Activated T-helper 1 cell treated with anti-CD3 and anti-CD28 coated beads, Interleukin-12 subunit alpha, Interleukin-12 subunit beta, Interleukin-2, Interleukin-4 antibody, amounts not matched to agents 30 ng/mL and 10 ng/mL and 1 ng/mL, durations not matched to agents 14 hours and 24 hours and 36 hours (primary cell): ENCODE measurements around the gene ALDOB. TPM values are rescaled to one million over a fixed set of nuclear protein-coding genes. Genes with fewer than 3 reads are reported as not detected.

Experiments
- DNase-seq: peaks from one replicate; pipeline ENCODE4 v3.0.0; 2021; ENCODE audit warnings: low spot score
- H3K27ac Mint-ChIP-seq: one replicate; pipeline ENCODE4 v1.8.0; 2021; ENCODE audit warnings: mild to moderate bottlenecking, mixed read lengths
- H3K27me3 Mint-ChIP-seq: one replicate; pipeline ENCODE4 v1.8.0; 2022; ENCODE audit warnings: mild to moderate bottlenecking, moderate library complexity, mixed read lengths; ENCODE audit not compliant: insufficient read depth
- H3K36me3 Mint-ChIP-seq: one replicate; pipeline ENCODE4 v1.8.0; 2021; ENCODE audit warnings: low read depth, mixed read lengths
- H3K4me1 Mint-ChIP-seq: one replicate; pipeline ENCODE4 v1.8.0; 2021; ENCODE audit warnings: low read depth, mixed read lengths
- H3K4me3 Mint-ChIP-seq: one replicate; pipeline ENCODE4 v1.8.0; 2021; ENCODE audit warnings: mild to moderate bottlenecking, moderate library complexity, mixed read lengths
- H3K9me3 Mint-ChIP-seq: one replicate; pipeline ENCODE4 v1.8.0; 2021; ENCODE audit warnings: mixed read lengths
- intact Hi-C: fragments of 100-400 bp; cut with micrococcal nuclease; formaldehyde crosslinking; loops from one replicate; pipeline ENCODE4 v1.15.1; 2024
- total RNA-seq: library from RNA; stranded (reverse); gene quantifications from 2 replicates; pipeline ENCODE4 v1.2.3, GENCODE V29; 2022

ALDOB gene
- total RNA-seq, 1 donor from 2014 or later, result not detected

DNA sequence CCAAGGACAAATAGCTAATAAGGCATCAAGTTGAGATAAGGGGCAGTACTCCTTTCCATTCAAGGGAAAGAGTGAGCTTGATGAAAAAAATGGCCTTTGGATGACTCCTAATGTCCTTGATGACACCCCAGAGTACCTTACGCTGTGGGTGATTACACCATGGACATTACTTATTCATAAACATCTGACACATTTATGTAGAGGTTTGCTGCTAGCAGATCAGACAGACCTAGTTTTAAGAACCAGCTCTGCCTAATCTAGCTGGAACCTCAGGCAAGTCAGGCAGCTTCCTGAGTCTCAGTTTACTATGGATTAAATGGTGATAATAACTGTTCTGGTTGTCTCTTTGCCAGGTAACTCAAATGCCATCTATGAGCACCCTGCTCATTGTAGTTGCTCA is 2.8 kb downstream of the ALDOB start:
- H3K27ac Mint-ChIP-seq, result no peak overlapping the region
- DNase-seq, result no peak
- no peaks in the 10 kb centered on the region for H3K9me3 Mint-ChIP-seq
- no peak overlapping the region for H3K4me3 Mint-ChIP-seq
- H3K4me1 Mint-ChIP-seq, result no peaks in the 10 kb centered on the region
- intact Hi-C loops, result no loop called here
- H3K36me3 Mint-ChIP-seq, result no peaks in the 10 kb centered on the region
- peaks cover 4% of the 10 kb centered on the region for H3K27me3 Mint-ChIP-seq

DNA sequence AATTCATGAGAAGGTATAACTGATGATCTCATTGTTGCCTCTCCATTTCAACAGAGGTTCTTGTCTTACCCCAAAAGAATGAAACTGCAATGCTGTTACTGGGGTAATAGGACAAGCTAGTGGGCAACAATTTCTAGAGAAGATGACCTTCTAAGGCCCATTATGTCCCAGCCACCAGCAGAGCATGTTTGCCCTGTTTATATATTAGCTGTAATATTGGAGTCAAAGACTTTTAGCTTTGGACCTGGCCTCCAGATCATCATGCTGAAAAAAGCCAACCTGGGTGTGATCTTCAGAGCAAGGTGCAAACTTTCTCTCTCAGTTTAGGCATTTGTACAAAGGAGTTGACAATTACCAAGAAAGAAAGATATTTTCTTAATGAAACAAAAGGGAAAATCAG is 3.4 kb downstream of the ALDOB start:
- Mint-ChIP-seq H3K27ac (no peak overlapping the region), H3K4me3 (no peak overlapping the region), H3K9me3 (no peaks in the 10 kb centered on the region), H3K4me1 (no peaks in the 10 kb centered on the region), H3K27me3 (peaks cover 4% of the 10 kb centered on the region), H3K36me3 (no peaks in the 10 kb centered on the region)
- intact Hi-C loops, result no loop called here
- no peak for DNase-seq

DNA sequence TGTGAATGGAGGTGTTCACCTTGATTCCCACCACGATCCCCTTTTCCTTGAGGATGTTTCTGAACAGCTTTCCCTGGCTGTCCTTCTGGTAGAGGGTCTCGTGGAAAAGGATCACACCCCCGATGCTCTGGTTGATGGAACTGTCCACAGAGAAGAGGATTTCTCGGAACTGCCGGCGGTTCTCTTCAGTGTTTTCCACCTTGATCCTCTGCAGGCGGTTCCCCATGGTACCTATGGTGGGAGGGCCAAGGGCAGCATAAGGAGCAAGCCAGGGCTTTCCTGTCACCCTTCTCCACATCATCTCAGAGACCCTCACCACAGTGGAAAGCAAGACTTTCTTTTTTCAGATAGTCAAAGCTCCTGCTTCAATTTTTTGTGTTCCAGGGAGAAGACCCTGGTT is 5.8 kb downstream of the ALDOB start:
- H3K27me3 Mint-ChIP-seq, result peaks cover 2% of the 10 kb centered on the region
- no peaks in the 10 kb centered on the region for H3K36me3 Mint-ChIP-seq
- no peak overlapping the region for H3K4me3 Mint-ChIP-seq
- no peak overlapping the region for H3K27ac Mint-ChIP-seq
- intact Hi-C loops, result no loop called here
- no peak for DNase-seq
- H3K9me3 Mint-ChIP-seq, result no peaks in the 10 kb centered on the region
- H3K4me1 Mint-ChIP-seq, result no peaks in the 10 kb centered on the region

DNA sequence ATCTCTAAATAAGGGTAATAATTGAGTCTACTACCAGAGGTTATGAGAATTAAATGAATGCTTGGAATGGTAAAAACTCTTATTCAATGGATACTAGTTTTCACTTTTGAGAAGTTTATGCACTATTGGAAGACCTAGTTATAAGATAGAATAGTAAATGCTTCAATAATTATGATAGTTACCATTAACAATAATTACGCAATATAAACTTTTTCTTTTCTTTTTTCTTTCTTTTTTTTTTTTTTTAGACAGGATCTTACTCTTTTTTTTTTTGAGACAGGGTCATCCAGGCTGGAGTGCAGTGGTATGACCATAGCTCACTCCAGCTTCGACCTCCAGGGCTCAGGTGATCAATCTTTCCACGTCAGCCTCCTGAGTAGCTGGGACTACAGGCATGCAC is 6.7 kb downstream of the ALDOB start:
- no peak overlapping the region for H3K27ac Mint-ChIP-seq
- DNase-seq, result no peak
- no peaks in the 10 kb centered on the region for H3K4me1 Mint-ChIP-seq
- no peak overlapping the region for H3K4me3 Mint-ChIP-seq
- H3K36me3 Mint-ChIP-seq, result no peaks in the 10 kb centered on the region
- H3K9me3 Mint-ChIP-seq, result peaks cover 3% of the 10 kb centered on the region
- H3K27me3 Mint-ChIP-seq, result peaks cover 2% of the 10 kb centered on the region
- intact Hi-C loops, result no loop called here

DNA sequence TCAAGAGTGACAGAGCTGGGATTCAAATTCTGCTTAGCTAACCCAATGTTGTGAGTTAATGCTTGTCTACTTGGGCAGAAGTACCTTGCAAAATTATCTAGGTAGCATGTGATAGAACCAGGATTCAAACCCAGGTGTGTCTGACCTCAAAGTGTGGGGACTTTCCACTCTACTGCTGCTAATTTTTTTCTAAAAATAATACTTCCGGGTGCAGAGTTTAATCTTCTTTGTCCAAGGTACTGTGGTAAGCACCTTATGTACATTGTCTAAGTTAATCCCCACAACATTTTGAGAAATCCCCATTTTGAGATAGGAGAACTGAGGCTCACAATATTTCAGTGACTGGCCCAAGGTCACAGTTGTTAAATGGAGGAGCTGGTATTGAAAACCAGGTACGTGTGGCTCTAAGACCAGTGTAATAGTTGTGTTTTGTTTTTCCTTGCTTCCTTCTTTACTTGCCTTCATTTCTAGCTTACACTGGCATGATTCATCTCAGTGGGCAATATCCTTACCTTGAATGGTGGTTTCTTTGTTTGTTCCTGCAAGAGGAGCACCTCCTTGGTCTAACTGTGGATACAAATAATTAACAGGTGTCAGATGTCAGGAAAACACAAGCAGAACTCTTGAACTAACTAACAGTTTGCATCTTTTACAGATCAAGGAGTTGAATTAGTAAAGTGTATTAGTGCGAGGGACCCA is 7.5 kb downstream of the ALDOB start:
- no peak for DNase-seq
- Mint-ChIP-seq H3K27me3 (peaks cover 2% of the 10 kb centered on the region), H3K9me3 (peaks cover 7% of the 10 kb centered on the region), H3K27ac (no peak overlapping the region), H3K4me3 (no peak overlapping the region), H3K36me3 (no peaks in the 10 kb centered on the region), H3K4me1 (no peaks in the 10 kb centered on the region)
- intact Hi-C loops, result no loop called here

DNA sequence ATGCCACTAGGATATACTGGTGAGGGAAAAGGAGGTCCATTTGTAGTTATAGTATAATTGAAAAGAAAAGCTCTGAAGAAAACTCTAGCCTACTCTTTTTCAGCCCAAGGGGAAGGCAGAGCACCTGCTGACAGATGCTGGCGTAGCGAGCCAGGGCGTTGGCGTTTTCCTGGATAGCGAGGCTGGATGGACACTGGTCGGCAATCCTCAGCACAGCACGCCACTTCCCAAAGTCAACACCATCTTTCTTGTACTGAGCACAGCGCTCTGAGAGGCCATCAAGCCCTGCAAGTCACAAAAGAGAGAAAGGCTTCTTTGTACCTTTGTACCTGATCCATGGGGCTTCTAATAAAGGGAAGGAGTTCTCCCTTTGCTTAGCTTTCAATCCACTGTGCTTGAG is 8.2 kb downstream of the ALDOB start:
- Mint-ChIP-seq H3K4me1 (no peaks in the 10 kb centered on the region), H3K9me3 (peaks cover 10% of the 10 kb centered on the region), H3K27ac (no peak overlapping the region), H3K27me3 (peaks cover 2% of the 10 kb centered on the region), H3K4me3 (no peak overlapping the region), H3K36me3 (no peaks in the 10 kb centered on the region)
- intact Hi-C loops, result no loop called here
- DNase-seq, result no peak

DNA sequence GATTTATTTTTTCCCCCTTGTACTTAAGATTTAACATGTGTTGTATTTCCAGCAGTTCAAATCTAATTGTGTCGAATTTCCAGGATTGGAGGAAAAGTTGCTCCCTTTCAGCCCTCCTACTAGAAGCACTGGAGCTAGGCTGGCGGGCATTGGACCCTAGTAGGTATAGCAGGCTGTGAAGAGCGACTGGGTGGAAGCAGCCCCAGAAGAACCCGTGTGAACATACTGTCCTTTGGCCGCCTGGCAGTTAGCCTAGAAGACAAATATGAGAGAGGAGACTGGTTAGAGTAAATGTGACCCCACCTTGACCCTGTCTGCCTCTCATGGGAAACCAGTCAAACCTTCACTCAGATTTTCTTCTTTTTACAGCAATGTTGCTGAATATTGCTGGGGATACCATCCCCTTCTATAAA is 13.9 kb downstream of the ALDOB start:
- DNase-seq, result no peak
- Mint-ChIP-seq H3K4me1 (no peaks in the 10 kb centered on the region), H3K9me3 (peaks cover 37% of the 10 kb centered on the region), H3K27ac (no peak overlapping the region), H3K4me3 (no peak overlapping the region), H3K27me3 (no peaks in the 10 kb centered on the region), H3K36me3 (no peaks in the 10 kb centered on the region)
- intact Hi-C loops, result no loop called here

DNA sequence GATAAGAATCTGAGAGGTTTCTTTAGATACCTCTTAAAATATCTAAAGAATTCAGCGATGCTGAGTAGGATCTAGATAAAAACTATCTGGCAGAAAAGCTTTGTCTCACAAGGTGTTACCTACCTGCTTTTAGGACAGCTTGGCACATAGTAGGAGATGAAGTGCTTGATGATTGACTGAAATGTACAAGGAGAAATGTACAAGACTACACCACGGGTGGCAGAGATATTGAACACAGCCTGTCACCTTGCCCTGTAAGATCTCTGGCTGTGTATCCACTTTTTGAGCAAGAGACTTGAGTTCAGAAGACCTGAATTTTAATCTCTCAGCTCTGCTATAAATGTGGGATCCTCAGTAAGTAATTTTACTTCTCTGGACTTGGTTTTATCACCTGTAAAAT is 15.7 kb downstream of the ALDOB start:
- no peak for DNase-seq
- intact Hi-C loops, result no loop called here
- no peak overlapping the region for H3K4me3 Mint-ChIP-seq
- H3K36me3 Mint-ChIP-seq, result peaks cover 2% of the 10 kb centered on the region
- no peaks in the 10 kb centered on the region for H3K27me3 Mint-ChIP-seq
- H3K27ac Mint-ChIP-seq, result no peak overlapping the region
- peaks cover 46% of the 10 kb centered on the region for H3K9me3 Mint-ChIP-seq
- no peaks in the 10 kb centered on the region for H3K4me1 Mint-ChIP-seq

DNA sequence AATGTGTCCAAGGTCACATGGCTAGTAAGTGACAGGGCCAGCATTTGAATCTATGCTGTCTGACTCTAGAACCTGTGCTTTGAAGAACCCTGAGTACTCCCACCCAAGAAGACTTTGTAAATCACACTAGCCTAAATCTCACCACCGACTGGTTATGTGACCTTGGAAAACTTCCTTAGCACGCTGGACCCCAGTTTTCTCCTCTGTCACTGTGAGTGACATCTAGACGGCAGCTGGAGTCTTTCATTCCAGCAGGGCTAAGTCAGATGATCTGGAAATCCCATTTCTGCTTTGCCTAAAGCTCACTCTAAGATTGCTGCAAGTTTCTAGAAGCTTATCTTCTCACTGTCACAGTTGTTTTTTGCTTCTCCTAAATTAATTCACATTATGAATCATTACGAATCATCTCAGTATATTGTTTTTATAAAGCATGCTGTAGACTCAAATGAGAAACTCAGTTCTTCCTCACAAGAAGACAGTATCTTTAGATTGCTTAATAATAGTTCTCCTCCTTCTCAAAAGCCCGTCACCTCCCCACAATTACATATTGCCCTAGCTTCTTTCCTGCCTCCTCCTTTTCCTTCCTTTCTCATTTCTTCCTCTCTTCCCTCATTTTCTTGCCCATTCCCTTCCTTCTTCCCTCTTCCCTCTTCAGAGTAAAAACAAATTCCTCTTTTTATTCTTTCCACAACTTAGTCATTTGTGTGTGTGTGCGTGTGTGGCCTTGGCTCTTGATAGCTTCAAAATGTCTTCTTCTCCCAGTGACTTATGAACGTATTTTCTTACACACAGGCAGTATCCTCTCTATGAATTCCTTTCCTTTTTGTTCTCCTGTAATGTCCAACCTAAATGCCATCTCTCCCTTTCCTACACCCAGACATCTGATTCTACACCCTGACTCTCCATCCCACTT is 16.8 kb downstream of the ALDOB start:
- Mint-ChIP-seq H3K36me3 (peaks cover 2% of the 10 kb centered on the region), H3K9me3 (peaks cover 52% of the 10 kb centered on the region), H3K4me3 (no peak overlapping the region), H3K27me3 (no peaks in the 10 kb centered on the region), H3K4me1 (no peaks in the 10 kb centered on the region), H3K27ac (no peak overlapping the region)
- intact Hi-C loops, result no loop called here
- no peak for DNase-seq

DNA sequence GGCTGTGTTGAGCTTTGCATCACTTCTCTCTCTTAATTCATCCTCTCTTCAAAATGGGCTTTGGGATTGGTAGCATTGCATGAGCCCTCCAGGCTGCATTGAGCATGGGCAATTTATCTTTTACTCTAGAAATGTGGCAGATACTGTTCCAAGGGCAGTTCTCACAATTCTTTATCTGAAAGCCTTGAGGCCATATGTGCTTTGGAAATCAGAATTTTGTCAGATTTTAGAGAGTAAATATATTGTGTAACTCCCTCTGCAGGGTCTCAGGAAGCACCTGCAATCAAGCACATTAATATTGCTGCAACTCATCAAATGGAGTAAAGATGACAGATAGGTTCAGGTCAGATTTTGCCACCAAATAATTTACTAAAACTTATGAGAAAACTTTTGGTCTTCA is 17.6 kb downstream of the ALDOB start:
- no peak overlapping the region for H3K27ac Mint-ChIP-seq
- intact Hi-C loops, result no loop called here

DNA sequence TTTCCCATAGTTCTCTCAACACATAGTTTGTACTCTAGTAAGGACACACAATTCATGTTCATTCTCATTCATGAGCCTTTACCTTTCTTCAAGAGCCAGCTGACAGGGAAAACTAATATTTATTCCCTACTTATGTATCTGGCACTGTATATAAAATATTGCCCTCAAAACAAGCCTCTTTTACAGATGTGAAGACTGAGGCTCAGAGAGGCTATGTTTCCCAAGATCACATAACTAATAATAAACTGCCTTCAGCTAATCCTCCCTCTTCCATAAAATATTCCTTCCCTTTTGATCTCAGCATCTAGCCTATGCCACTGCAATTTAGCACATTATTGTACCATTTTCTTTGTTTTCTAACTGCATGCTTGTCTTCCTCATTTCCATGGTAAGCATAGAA is 18.2 kb downstream of the ALDOB start:
- Mint-ChIP-seq H3K36me3 (peaks cover 4% of the 10 kb centered on the region), H3K4me3 (no peak overlapping the region), H3K9me3 (peaks cover 60% of the 10 kb centered on the region)

More for the DNA sequence above, 17.6 kb downstream of the ALDOB start:
- DNase-seq, result no peak
- no peaks in the 10 kb centered on the region for H3K4me1 Mint-ChIP-seq
- no peaks in the 10 kb centered on the region for H3K27me3 Mint-ChIP-seq
- H3K9me3 Mint-ChIP-seq, result peaks cover 56% of the 10 kb centered on the region
- H3K36me3 Mint-ChIP-seq, result peaks cover 4% of the 10 kb centered on the region
- no peak overlapping the region for H3K4me3 Mint-ChIP-seq

DNA sequence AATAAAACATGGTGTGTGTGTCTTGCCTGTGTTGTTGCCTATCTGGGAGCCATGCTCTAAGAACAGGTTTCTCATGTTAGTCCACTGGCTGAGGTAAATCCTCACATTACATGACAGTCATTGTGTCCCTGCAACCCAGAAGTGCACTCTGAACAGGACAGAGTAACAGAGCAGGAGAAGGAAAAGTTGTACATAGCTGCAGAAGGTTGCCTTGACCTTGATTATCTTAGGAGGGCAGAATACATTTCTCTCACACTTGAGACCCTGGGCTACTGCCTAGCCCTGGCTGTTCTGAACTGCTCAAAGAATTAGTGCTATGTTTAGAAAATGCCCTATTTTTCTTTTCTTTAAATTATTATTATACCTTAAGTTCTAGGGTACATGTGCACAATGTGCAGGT is 20.0 kb downstream of the ALDOB start:
- peaks cover 72% of the 10 kb centered on the region for H3K9me3 Mint-ChIP-seq
- peaks cover 11% of the 10 kb centered on the region for H3K36me3 Mint-ChIP-seq

More for the DNA sequence above, 18.2 kb downstream of the ALDOB start:
- no peak for DNase-seq
- no peak overlapping the region for H3K27ac Mint-ChIP-seq
- H3K4me1 Mint-ChIP-seq, result no peaks in the 10 kb centered on the region
- intact Hi-C loops, result no loop called here
- H3K27me3 Mint-ChIP-seq, result no peaks in the 10 kb centered on the region

DNA sequence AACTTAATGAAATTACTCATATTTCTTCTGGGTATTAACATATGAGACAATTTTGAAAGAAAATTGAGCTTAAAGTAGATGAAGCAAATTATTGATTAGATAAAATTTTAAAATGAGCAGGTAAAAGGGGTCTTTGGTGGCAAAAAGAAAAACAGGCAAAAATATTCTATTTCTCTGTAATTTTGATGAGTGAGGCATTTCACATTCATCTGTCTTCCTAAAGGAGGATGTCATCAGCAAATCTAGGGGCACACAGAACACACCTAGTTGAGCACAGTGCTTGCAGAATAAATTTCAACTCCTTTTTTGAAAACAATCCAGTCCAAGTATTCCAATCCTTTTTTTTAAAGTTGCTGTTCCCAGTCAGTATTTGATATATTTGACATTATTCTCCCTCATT is 20.7 kb downstream of the ALDOB start:
- Mint-ChIP-seq H3K9me3 (peaks cover 76% of the 10 kb centered on the region), H3K4me1 (no peaks in the 10 kb centered on the region), H3K27me3 (no peaks in the 10 kb centered on the region), H3K36me3 (peaks cover 12% of the 10 kb centered on the region), H3K4me3 (no peak overlapping the region), H3K27ac (no peak overlapping the region)
- no peak for DNase-seq
- intact Hi-C loops, result no loop called here

More for the DNA sequence above, 20.0 kb downstream of the ALDOB start:
- intact Hi-C loops, result no loop called here
- Mint-ChIP-seq H3K27ac (no peak overlapping the region), H3K4me1 (no peaks in the 10 kb centered on the region), H3K4me3 (no peak overlapping the region), H3K27me3 (no peaks in the 10 kb centered on the region)
- DNase-seq, result no peak
